ENCODE data around the gene IZUMO4. TPM values are rescaled to one million over a fixed set of nuclear protein-coding genes. Genes with fewer than 3 reads are reported as not detected.

IZUMO4 gene
- total RNA-seq, 1 experiment from 2014 or later: 5.3 TPM

DNA sequence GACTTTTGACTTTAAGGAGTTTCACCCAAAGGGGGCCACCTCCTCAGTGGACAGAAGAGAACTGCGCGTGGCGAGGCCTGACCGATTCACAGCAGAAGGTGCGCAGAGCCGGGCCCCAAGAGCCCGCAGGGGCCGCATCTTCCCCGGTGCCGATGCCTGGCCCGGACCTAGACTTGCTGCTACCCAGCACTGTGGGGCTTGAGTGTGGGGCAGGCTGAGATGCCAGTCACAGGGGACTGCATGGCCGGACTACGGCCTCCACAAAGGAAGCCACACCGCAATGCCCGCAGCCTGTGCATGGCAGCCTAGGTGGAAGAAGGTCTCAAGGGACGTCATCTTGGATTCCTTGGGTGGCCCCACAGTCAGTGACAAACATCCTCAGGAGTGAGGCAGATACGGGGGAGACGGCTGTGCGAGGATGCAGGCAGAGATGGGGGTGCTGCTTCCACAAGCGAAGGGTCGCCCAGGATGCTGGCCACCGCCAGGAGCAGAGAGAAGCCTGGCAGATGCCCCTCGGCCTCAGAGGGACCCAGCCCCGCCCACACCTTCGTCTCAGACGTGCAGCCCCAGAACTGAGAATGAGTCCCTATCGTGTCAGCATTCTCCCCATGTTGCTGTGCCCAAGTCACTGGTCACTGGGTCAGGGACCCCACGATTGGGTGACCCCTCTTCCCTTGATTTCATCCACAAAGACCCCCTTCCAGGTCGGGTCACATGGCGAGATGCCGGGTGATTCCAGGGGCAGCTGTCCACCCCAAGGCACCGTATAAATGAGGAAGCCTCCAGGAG, 17.4 kb upstream of the IZUMO4 start:
- Mint-ChIP-seq H3K4me3 (ENCODE audit: unreplicated experiment) (no peak overlapping the region), H3K27me3 (ENCODE audit: insufficient read depth, unreplicated experiment) (no peaks in the 10 kb centered on the region), H3K9me3 (ENCODE audit: unreplicated experiment) (no peaks in the 10 kb centered on the region), H3K36me3 (ENCODE audit: insufficient read depth, unreplicated experiment) (peaks cover 51% of the 10 kb centered on the region), H3K27ac (ENCODE audit: low read depth, unreplicated experiment) (no peak overlapping the region), H3K4me1 (ENCODE audit: insufficient read depth, unreplicated experiment) (peaks cover 6% of the 10 kb centered on the region)
- intact Hi-C loops (cut with micrococcal nuclease): no loop called here
- BruUV-seq (replicated peaks): no TSS peak
- no peak for TF ChIP-seq CTCF (IDR thresholded peaks at IDR 0.05; ENCODE audit: unreplicated experiment)
- POLR2A ChIA-PET: no interaction called here
- CTCF ChIA-PET: no interaction called here
- DNase-seq (ENCODE audit: unreplicated experiment): no peak

- Mint-ChIP-seq H3K36me3 (ENCODE audit: insufficient read depth, unreplicated experiment) (peaks cover 49% of the 10 kb centered on the region), H3K27ac (ENCODE audit: low read depth, unreplicated experiment) (no peak overlapping the region), H3K9me3 (ENCODE audit: unreplicated experiment) (no peaks in the 10 kb centered on the region), H3K4me3 (ENCODE audit: unreplicated experiment) (no peak overlapping the region), H3K27me3 (ENCODE audit: insufficient read depth, unreplicated experiment) (no peaks in the 10 kb centered on the region), H3K4me1 (ENCODE audit: insufficient read depth, unreplicated experiment) (peaks cover 6% of the 10 kb centered on the region)
- CTCF ChIA-PET: no interaction called here
- intact Hi-C loops (cut with micrococcal nuclease): no loop called here
- no peak for DNase-seq (ENCODE audit: unreplicated experiment)
- TF ChIP-seq CTCF (IDR thresholded peaks at IDR 0.05; ENCODE audit: unreplicated experiment): no peak
- POLR2A ChIA-PET: interaction anchor here (1.5 kb wide), 1 partner anchor 10 kb away, joined by 15 read pairs; no protein-coding TSS in a partner anchor
- no TSS peak for BruUV-seq (replicated peaks)
Measured at GRCh38 chr19:2079865-2080301, 16.8 kb upstream of the IZUMO4 start.

- peak overlapping the region; percentile 59 for H3K27ac Mint-ChIP-seq (ENCODE audit: low read depth, unreplicated experiment)
- peaks cover 10% of the 10 kb centered on the region for H3K4me1 Mint-ChIP-seq (ENCODE audit: insufficient read depth, unreplicated experiment)
- ChIA-PET POLR2A (interaction anchor here (0.6 to 1.5 kb wide), 6 partner anchors 9 to 172 kb away, joined by 3 to 15 read pairs (median 3); no protein-coding TSS in a partner anchor), CTCF (interaction anchor here (0.6 to 1.3 kb wide), 3 partner anchors 10 to 87 kb away, joined by 3 to 8 read pairs (median 3); no protein-coding TSS in a partner anchor)
- H3K9me3 Mint-ChIP-seq (ENCODE audit: unreplicated experiment): no peaks in the 10 kb centered on the region
- intact Hi-C loops (cut with micrococcal nuclease): no loop called here
- H3K27me3 Mint-ChIP-seq (ENCODE audit: insufficient read depth, unreplicated experiment): no peaks in the 10 kb centered on the region
- peak; percentile 60 for DNase-seq (ENCODE audit: unreplicated experiment)
- no peak overlapping the region for H3K4me3 Mint-ChIP-seq (ENCODE audit: unreplicated experiment)
- BruUV-seq (replicated peaks): no TSS peak
- TF ChIP-seq CTCF (IDR thresholded peaks at IDR 0.05; ENCODE audit: unreplicated experiment): no peak
- peaks cover 49% of the 10 kb centered on the region for H3K36me3 Mint-ChIP-seq (ENCODE audit: insufficient read depth, unreplicated experiment)
Measured at GRCh38 chr19:2080336-2080988, 16.3 kb upstream of the IZUMO4 start.

All from MCF 10A (cell line).